Measurements from ENCODE around the gene UBXN10.
"Not testable (repeated sequence)": the region's sequence is repeated elsewhere in the genome, so short reads cannot be mapped to it uniquely, and the experiment has no call there.

Gene UBXN10

GRCh38 chr1:20210736-20211460 is 25.0 kb downstream of the UBXN10 start:
- no peak for DNase-seq

DNA sequence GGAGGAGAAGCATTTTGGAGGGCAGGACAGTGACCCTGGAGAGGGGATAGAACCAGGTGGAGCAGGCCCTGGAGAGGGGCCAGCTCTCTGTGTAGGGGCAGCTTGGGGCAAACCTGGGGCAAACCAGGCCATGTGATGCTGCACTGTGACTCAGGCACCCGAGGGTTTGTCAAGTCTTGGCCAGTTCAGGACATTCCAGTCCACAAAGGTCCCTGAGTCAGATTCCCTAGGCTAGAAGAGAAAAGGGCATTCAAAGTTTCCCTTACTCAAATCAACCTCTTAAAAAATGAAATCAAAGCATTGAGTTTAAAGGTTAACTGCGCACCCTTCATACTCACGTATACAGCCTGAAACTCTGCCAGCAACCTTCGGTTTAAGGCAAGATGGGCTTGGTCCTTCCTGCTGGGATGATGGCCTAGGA is 25.6 kb downstream of the UBXN10 start:
- DNase-seq = no peak

- DNase-seq = no peak
Measured at GRCh38 chr1:20212085-20212684, 26.3 kb downstream of the UBXN10 start.

GRCh38 chr1:20212685-20213331 is 26.9 kb downstream of the UBXN10 start:
- DNase-seq = peak; percentile 68

GRCh38 chr1:20215716-20216115 is 29.8 kb downstream of the UBXN10 start:
- no peak for DNase-seq

DNA sequence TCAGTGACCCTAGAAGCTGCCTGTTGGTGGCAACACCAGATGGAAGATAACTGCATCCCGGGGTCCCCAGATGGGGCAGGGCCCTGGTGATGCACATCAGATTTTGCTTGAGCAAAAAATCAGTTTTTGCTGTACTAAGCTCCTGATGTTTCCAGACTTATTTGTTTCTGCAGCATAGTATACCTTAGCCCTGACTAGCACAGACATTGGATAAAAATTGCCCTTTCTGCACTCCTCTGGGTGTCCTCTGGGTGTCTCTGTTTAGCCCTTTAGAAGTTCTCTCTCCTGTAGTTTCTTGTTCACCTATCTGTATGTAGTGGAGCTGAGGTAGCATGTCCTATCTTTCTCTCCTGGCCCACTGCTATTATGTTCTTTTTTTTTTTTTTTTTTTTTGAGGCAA is 30.7 kb downstream of the UBXN10 start:
- peak; percentile 52 for DNase-seq

DNA sequence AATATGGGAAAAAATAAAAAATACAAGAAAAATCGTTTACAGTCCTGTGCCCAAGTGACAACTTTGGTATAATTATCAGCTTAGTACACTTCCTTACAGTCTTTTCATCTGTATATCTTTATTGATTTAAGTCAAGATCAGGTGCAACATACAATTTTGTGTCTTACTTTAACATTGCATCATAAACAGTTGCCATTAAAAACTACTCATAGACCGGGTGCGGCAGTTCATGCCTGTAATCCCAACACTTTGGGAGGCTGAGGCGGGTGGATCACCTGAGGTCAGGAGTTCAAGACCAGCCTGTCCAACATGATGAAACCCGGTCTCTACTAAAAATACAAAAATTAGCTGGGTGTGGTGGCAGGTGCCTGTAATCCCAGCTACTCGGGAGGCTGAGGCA is 33.2 kb downstream of the UBXN10 start:
- DNase-seq = not testable (repeated sequence)

GRCh38 chr1:20220036-20220435 is 34.1 kb downstream of the UBXN10 start:
- DNase-seq = no peak

GRCh38 chr1:20223106-20223505 is 37.2 kb downstream of the UBXN10 start:
- DNase-seq = no peak

- no peak for DNase-seq
Measured at GRCh38 chr1:20223551-20224419, 37.9 kb downstream of the UBXN10 start.

DNA sequence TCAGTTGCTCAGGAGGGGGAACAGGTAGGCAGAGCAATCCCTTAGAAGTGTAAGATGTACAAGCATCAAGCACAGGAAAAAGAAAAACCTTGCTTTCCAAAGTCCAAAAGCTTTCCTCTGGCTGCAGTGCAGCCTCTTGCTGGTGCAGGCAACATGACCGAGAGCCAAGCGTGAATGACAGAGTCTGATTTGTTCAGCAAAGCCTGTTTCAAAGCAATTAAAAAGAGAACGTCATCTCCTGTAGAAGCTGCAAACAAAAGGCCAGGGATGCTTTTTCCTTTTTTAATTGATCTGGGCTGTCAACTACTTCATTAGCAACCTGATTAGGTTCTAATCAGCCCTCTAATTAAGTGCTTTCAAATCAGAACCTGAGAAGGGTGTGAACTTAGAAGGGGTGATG is 38.6 kb downstream of the UBXN10 start:
- no peak for DNase-seq

DNA sequence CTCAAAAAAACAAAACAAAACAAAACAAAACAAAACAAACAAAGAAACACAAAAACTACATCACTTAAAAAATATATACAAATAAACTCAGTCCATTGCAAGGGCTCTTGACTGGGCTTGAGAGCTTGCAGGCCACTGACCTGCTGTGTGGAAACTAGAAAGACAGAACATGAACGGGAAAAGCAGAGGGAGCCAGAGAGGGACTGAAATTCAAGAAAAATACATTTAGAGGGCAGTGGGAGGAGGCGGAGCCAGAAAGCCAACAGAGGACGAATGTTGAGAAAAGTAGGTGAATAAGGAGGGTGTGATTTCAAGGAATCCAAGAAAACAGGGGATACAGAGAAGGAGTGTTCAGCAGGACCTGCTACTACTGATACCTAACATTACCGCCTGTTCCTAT is 41.8 kb downstream of the UBXN10 start:
- no peak for DNase-seq

GRCh38 chr1:20228314-20228825 is 42.5 kb downstream of the UBXN10 start:
- DNase-seq = no peak

DNA sequence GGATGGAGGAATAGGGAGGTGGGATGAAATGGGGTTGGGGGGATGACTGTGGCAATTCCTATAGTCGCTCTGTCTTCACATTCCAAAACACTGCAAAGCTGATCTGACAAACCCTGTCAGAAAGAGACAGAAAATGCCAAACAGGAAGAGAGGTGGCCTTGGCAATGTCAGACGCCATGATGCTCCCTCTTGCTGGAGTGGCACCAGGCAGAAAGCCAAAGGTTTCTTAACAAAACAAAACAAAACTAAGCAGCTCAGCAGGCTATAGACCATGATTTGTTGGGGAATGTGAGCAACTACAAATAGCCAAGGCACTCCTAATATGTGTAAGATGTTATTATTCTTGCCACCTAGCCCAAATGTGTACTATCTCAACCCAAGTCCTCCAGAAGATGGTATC is 43.3 kb downstream of the UBXN10 start:
- no peak for DNase-seq

DNA sequence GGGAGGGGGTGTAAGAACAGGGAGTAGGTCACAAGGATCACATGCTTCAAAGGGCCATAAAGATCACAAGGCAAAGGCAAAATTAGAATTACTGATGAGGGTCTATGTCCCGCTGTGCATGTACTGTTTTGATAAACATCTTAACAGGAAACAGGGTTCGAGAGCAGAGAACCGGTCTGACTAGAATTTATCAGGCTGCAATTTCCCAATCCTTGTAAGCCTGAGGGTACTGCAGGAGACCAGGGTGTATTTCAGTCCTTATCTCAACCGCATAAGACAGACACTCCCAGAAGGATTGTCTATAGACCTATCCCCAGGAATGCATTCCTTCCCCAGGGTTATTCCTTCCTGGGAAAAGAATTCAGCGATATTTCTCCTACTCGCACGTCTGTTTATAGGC is 46.7 kb downstream of the UBXN10 start:
- DNase-seq = not testable (repeated sequence)

DNA sequence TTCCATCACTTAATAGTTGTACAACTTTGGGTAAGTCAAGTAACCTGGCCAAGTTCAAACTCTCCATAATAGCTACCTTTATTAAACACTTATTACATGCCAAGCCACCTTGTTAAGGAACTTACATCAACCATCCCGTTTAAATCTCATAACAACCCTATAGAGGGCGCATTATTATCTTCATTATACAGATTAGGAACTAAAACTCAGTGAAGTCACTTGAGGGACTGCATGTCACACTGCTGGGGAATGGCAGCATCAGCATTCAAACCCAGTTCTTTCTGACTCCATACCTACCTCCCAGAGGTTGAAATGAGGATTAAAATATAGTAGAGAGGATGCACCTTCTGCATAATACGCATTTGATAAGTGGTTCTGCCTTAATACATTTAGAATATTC is 47.5 kb downstream of the UBXN10 start:
- peak; percentile 27 for DNase-seq

- no peak for DNase-seq
Measured at GRCh38 chr1:20233866-20234265, 48.0 kb downstream of the UBXN10 start.

- no peak for DNase-seq
Measured at GRCh38 chr1:20234788-20235535, 49.1 kb downstream of the UBXN10 start.

DNA sequence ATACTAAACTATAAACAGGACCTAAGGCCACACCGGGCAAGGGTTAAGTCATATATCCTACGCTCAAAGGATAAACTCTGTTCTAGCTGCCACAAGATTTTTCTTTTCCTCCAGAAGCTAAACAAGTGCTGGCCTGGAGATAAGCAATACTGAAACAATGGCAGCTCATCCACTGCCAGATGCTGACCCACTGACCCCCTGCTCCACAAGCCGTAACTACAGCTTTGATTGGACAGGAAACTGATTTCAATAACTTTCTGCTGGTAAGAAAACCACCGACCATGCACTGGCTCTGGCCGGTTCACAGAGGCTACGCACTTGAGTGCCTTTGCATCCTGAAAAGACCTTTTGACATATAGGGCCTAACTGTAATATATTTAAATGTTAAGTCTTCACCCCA is 51.8 kb downstream of the UBXN10 start:
- no peak for DNase-seq

DNA sequence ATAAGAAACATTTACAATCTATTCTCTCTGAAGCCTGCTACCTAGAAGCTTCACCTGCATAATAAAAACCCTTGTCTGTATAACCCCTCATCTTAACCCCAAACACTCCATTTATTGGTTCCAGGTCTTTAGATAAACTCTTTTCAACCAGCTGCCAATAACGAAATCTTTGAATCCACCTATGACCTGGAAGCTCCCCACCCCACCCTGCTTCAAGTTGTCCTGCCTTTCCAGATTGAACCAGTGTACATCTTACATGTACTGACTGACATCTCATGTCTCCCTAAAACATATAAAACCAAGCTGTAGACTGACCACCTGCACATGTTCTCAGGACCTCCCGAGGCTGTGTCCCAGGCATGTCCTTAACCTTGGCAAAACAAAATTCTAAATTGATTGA is 54.1 kb downstream of the UBXN10 start:
- DNase-seq = no peak

DNA sequence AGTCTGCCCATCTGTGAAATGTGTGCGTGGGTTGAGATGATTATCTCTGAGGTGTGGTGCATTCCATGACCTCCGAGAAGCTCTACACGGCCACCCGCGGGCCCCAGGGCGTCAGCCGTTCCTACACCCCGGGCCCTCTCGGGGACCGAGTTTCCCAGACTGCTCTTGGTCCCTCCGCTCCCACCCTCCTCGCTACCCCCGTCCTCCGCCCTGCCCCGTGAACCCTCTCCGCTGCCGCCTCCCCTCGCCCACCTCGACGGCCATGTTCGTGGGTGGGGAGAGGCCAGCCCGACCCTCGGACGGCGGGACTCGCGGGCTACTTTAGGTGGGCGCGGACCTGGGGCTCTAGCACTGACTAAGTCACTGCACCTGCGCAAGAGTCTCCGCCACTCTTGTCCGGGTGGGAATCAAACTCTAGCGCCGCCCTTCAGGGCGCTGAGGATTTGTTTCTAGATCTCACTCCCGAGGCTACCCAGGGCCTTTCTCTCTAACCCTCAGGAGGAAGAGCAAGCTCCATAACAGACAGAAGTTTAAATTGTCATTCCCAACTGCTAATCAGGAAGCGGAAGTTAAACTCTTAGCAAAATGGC is 57.1 kb downstream of the UBXN10 start:
- DNase-seq = no peak
